Smooth muscle cell of the brain vasculature (primary cell): ENCODE results near the gene EXO1.
"Not testable (repeated sequence)": the region's sequence is repeated elsewhere in the genome, so short reads cannot be mapped to it uniquely, and the experiment has no call there.

Source experiments
- DNase-seq: peaks from one replicate; pipeline ENCODE4 v3.0.0-alpha.2; 2012; ENCODE audit warnings: low read depth, low spot score

Gene EXO1

GRCh38 chr1:241836941-241837340 is 11.1 kb upstream of the EXO1 start:
- DNase-seq, result no peak

- DNase-seq, result no peak
Measured at GRCh38 chr1:241837416-241837815, 10.6 kb upstream of the EXO1 start.

GRCh38 chr1:241837901-241838300 is 10.1 kb upstream of the EXO1 start:
- no peak for DNase-seq

GRCh38 chr1:241838897-241839296 is 9.1 kb upstream of the EXO1 start:
- DNase-seq, result no peak

GRCh38 chr1:241839369-241839979 is 8.5 kb upstream of the EXO1 start:
- no peak for DNase-seq

- no peak for DNase-seq
Measured at GRCh38 chr1:241840164-241840563, 7.8 kb upstream of the EXO1 start.

- no peak for DNase-seq
Measured at GRCh38 chr1:241841691-241842090, 6.3 kb upstream of the EXO1 start.

GRCh38 chr1:241842565-241842964 is 5.4 kb upstream of the EXO1 start:
- DNase-seq, result no peak

- DNase-seq, result no peak
Measured at GRCh38 chr1:241844593-241844992, 3.4 kb upstream of the EXO1 start.

GRCh38 chr1:241846375-241846774 is 1.6 kb upstream of the EXO1 start:
- DNase-seq, result no peak

GRCh38 chr1:241846862-241847539 is 1.0 kb upstream of the EXO1 start:
- no peak for DNase-seq

GRCh38 chr1:241847540-241847795 is 536 bp upstream of the EXO1 start:
- DNase-seq, result no peak

GRCh38 chr1:241848686-241849344 is 811 bp downstream of the EXO1 start:
- DNase-seq, result no peak

GRCh38 chr1:241849345-241849695 is 1.3 kb downstream of the EXO1 start:
- DNase-seq, result no peak

GRCh38 chr1:241855545-241856140 is 7.6 kb downstream of the EXO1 start:
- DNase-seq, result not testable (repeated sequence)

GRCh38 chr1:241857131-241857530 is 9.1 kb downstream of the EXO1 start:
- no peak for DNase-seq

GRCh38 chr1:241860922-241861321 is 12.9 kb downstream of the EXO1 start:
- DNase-seq, result no peak

- DNase-seq, result no peak
Measured at GRCh38 chr1:241869022-241869421, 21.0 kb downstream of the EXO1 start.

GRCh38 chr1:241870336-241870735 is 22.3 kb downstream of the EXO1 start:
- DNase-seq, result no peak

- no peak for DNase-seq
Measured at GRCh38 chr1:241870746-241871430, 22.9 kb downstream of the EXO1 start.

GRCh38 chr1:241881440-241881839 is 33.4 kb downstream of the EXO1 start:
- no peak for DNase-seq

- DNase-seq, result no peak
Measured at GRCh38 chr1:241883159-241883558, 35.2 kb downstream of the EXO1 start.
